NCI-H748 (cell line): ENCODE measurements around the gene FAM50B.

Experiments
- DNase-seq: peaks from one replicate; lab custom pipeline; 2025; ENCODE audit not compliant: unreplicated experiment; lab: John Stamatoyannopoulos, UW

The FAM50B gene

GRCh38 chr6:3848925-3849605 lies at the start of gene FAM50B:
Gene FAM50B, plus strand, starts transcription at chr6:3849373. Its CDS starts 439 bp downstream, at chr6:3849812.
- DNase-seq: peak; percentile 94

GRCh38 chr6:3799719-3800118 lies 49.5 kb upstream of the FAM50B start:
- peak; percentile 15 for DNase-seq

GRCh38 chr6:3800850-3801591 lies 48.2 kb upstream of the FAM50B start:
- DNase-seq: no peak

- DNase-seq: no peak
These were observed 47.2 kb upstream of the FAM50B start for GRCh38 chr6:3801960-3802359.

- DNase-seq: no peak
These were observed 45.3 kb upstream of the FAM50B start for GRCh38 chr6:3803627-3804468.

- no peak for DNase-seq
These were observed 44.2 kb upstream of the FAM50B start for GRCh38 chr6:3804964-3805363.

GRCh38 chr6:3805448-3806123 lies 43.6 kb upstream of the FAM50B start:
- DNase-seq: no peak

GRCh38 chr6:3806169-3806922 lies 42.8 kb upstream of the FAM50B start:
- no peak for DNase-seq

GRCh38 chr6:3808199-3808598 lies 41.0 kb upstream of the FAM50B start:
- no peak for DNase-seq

GRCh38 chr6:3808759-3809514 lies 40.2 kb upstream of the FAM50B start:
- DNase-seq: peak; percentile 14

GRCh38 chr6:3809515-3809891 lies 39.7 kb upstream of the FAM50B start:
- no peak for DNase-seq

GRCh38 chr6:3809982-3810381 lies 39.2 kb upstream of the FAM50B start:
- DNase-seq: no peak

- no peak for DNase-seq
These were observed 38.0 kb upstream of the FAM50B start for GRCh38 chr6:3811191-3811590.

GRCh38 chr6:3812596-3812995 lies 36.6 kb upstream of the FAM50B start:
- no peak for DNase-seq

GRCh38 chr6:3813150-3813780 lies 35.9 kb upstream of the FAM50B start:
- DNase-seq: no peak

GRCh38 chr6:3813918-3814317 lies 35.3 kb upstream of the FAM50B start:
- no peak for DNase-seq

- no peak for DNase-seq
These were observed 34.6 kb upstream of the FAM50B start for GRCh38 chr6:3814539-3814938.

- no peak for DNase-seq
These were observed 32.9 kb upstream of the FAM50B start for GRCh38 chr6:3816251-3816650.
